ENCODE measurements around the gene CNPY1. TPM values are rescaled to one million over a fixed set of nuclear protein-coding genes. Genes with fewer than 3 reads are reported as not detected.

CNPY1 gene
- total RNA-seq, 2 experiments from 2014 or later = not detected

- H3K36me3 Mint-ChIP-seq (ENCODE audit: low read depth) = no peaks in the 10 kb centered on the region
- ATAC-seq (no peak), DNase-seq (no peak)
- intact Hi-C loops (cut with DNase I, micrococcal nuclease) = no loop called here
- POLR2A ChIA-PET = no interaction called here
- H3K9me3 Mint-ChIP-seq (ENCODE audit: low read depth) = no peaks in the 10 kb centered on the region
- CTCF ChIA-PET = interaction anchor here (1.0 kb wide), 1 partner anchor 87 kb away, joined by 3 read pairs; no protein-coding TSS in a partner anchor
- H3K4me1 Mint-ChIP-seq = no peaks in the 10 kb centered on the region
- H3K27ac Mint-ChIP-seq = no peak overlapping the region
- H3K4me3 Mint-ChIP-seq = no peak overlapping the region
- peaks cover 45% of the 10 kb centered on the region for H3K27me3 Mint-ChIP-seq
These were observed 29.9 kb downstream of the CNPY1 start for GRCh38 chr7:155516466-155516865.

DNA sequence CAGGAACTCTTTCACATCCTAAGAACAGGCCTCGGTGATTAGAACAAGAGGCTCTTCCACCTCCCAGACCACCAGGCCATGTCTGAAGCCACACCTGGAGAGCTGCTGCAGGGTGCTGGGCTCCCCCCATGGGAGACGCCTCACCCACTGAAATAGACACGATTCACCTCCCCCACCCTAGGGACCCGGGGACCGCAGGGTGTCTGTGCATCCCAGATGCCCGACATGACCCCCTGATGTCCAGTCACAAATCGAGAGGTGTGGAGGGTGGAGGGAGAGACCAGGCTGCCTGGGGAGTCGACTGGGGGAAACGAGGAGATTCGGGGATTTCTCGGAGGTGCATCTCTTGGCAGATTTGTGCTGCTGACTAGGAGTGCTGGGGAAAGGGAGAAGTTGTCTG is 31.0 kb downstream of the CNPY1 start:
- ChIA-PET CTCF (no interaction called here), POLR2A (no interaction called here)
- Mint-ChIP-seq H3K36me3 (ENCODE audit: low read depth) (no peaks in the 10 kb centered on the region), H3K27me3 (peaks cover 52% of the 10 kb centered on the region), H3K27ac (no peak overlapping the region), H3K4me3 (no peak overlapping the region), H3K9me3 (ENCODE audit: low read depth) (no peaks in the 10 kb centered on the region), H3K4me1 (peaks cover 1% of the 10 kb centered on the region)
- intact Hi-C loops (cut with DNase I, micrococcal nuclease) = no loop called here
- DNase-seq = no peak
- ATAC-seq = no peak

DNA sequence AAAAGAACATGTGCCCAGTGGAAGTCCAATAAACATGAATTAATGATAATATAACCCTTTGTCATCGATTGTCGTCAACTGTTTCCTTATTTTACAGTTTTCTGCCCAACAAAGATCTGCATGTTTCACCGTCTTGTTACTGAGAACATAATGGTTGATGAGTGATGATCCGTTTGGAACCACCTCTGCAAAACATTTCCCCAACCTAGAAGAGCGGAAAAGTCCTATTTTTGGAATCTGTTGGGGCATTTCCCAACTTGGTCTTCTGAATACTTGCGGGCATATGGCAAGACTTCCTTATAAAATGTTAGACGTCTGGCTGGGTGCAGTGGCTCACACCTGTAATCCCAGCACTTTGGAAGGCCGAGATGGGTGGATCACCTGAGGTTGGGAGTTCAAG is 32.1 kb downstream of the CNPY1 start:
- H3K4me3 Mint-ChIP-seq = no peak overlapping the region
- CTCF ChIA-PET = interaction anchor here (1.6 kb wide), 1 partner anchor 134 kb away, joined by 5 read pairs; no protein-coding TSS in a partner anchor
- peaks cover 7% of the 10 kb centered on the region for H3K4me1 Mint-ChIP-seq
- no peaks in the 10 kb centered on the region for H3K9me3 Mint-ChIP-seq (ENCODE audit: low read depth)
- POLR2A ChIA-PET = no interaction called here
- intact Hi-C loops (cut with DNase I, micrococcal nuclease) = loop anchor here (5.0 kb wide), 2 partner anchors 1488 to 1493 kb away; no protein-coding TSS in a partner anchor
- no peak overlapping the region for H3K27ac Mint-ChIP-seq
- peaks cover under 1% of the 10 kb centered on the region for H3K36me3 Mint-ChIP-seq (ENCODE audit: low read depth)
- ATAC-seq (no peak), DNase-seq (no peak)
- peaks cover 55% of the 10 kb centered on the region for H3K27me3 Mint-ChIP-seq

DNA sequence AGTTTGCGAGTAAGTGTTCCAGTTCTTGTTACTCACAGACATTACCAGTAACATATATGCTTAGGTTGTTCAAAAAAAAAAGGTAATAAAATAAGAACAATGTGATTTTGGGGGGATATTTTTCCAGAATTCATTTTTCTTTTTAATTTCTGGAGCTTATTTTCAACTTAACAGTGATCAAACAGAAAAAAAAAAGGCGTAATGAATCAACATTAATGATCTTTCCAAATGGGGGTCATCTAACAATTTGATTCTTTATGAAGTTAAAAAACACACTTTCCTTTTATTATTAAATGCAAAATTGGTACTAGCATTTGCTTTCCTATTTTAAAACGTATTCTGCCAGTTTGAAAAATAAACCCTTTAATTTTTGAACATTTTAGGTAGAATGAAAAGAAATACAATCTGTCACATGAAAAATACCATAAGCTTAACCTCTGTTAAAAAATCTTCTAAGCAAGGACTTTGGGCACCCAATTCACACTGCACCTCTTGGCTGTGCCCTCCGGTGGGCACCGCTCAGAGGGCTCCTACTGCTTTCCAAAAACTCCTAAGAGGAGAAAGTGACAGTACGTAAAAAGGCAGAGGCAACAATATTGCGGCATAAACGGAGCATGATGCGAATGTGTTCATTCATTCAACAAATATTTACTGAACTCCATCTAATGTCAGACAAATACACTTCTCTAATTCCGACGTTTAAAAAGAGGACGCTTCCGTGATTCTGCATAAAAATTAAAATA is 32.6 kb downstream of the CNPY1 start:
- POLR2A ChIA-PET = no interaction called here
- H3K36me3 Mint-ChIP-seq (ENCODE audit: low read depth) = peaks cover 1% of the 10 kb centered on the region
- H3K4me1 Mint-ChIP-seq = peaks cover 12% of the 10 kb centered on the region
- H3K9me3 Mint-ChIP-seq (ENCODE audit: low read depth) = no peaks in the 10 kb centered on the region
- no peak for DNase-seq
- no peak overlapping the region for H3K27ac Mint-ChIP-seq
- peaks cover 60% of the 10 kb centered on the region for H3K27me3 Mint-ChIP-seq
- ATAC-seq = no peak
- CTCF ChIA-PET = interaction anchor here (1.4 to 1.6 kb wide), 2 partner anchors 20 to 133 kb away, joined by 5 read pairs; no protein-coding TSS in a partner anchor
- intact Hi-C loops (cut with DNase I, micrococcal nuclease) = loop anchor here (2.0 to 5.0 kb wide), 3 partner anchors 17 to 1494 kb away; no protein-coding TSS in a partner anchor
- H3K4me3 Mint-ChIP-seq = no peak overlapping the region

GRCh38 chr7:155512246-155512887 is 34.0 kb downstream of the CNPY1 start:
- ChIA-PET POLR2A (no interaction called here), CTCF (interaction anchor here (0.7 to 1.6 kb wide), 3 partner anchors 21 to 1069 kb away, joined by 3 to 5 read pairs (median 5); no protein-coding TSS in a partner anchor)
- H3K4me1 Mint-ChIP-seq = peaks cover 19% of the 10 kb centered on the region
- DNase-seq (no peak), ATAC-seq (no peak)
- no peaks in the 10 kb centered on the region for H3K9me3 Mint-ChIP-seq (ENCODE audit: low read depth)
- peaks cover 62% of the 10 kb centered on the region for H3K27me3 Mint-ChIP-seq
- intact Hi-C loops (cut with DNase I, micrococcal nuclease) = loop anchor here (2.0 to 5.0 kb wide), 3 partner anchors 18 to 1495 kb away; no protein-coding TSS in a partner anchor
- no peak overlapping the region for H3K4me3 Mint-ChIP-seq
- no peak overlapping the region for H3K27ac Mint-ChIP-seq
- H3K36me3 Mint-ChIP-seq (ENCODE audit: low read depth) = peaks cover 1% of the 10 kb centered on the region

DNA sequence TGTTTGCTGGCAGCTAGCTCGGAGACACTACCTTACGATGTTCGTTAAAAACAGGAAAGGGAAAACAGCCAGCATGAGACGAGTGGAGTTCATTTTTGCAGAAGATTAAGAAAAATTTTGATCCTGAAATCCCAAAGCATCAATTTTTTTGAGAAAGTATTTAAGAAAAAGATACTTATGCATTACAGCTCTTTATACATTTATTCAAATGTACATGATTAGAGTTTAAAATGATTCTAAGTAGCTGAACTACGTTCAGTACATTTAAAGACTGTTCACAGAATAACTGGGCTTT is 34.7 kb downstream of the CNPY1 start:
- ChIA-PET CTCF (no interaction called here), POLR2A (interaction anchor here (0.7 kb wide), 1 partner anchor 38 kb away, joined by 3 read pairs; no protein-coding TSS in a partner anchor)
- Mint-ChIP-seq H3K27me3 (peaks cover 70% of the 10 kb centered on the region), H3K4me1 (peaks cover 22% of the 10 kb centered on the region), H3K27ac (no peak overlapping the region), H3K9me3 (ENCODE audit: low read depth) (no peaks in the 10 kb centered on the region), H3K4me3 (no peak overlapping the region), H3K36me3 (ENCODE audit: low read depth) (peaks cover 1% of the 10 kb centered on the region)
- DNase-seq (no peak), ATAC-seq (no peak)
- intact Hi-C loops (cut with DNase I, micrococcal nuclease) = loop anchor here (2.0 to 5.0 kb wide), 4 partner anchors 21 to 1496 kb away; partner anchors contain the start of gene EN2 (in 1 of the 2)

- Mint-ChIP-seq H3K4me1 (peaks cover 24% of the 10 kb centered on the region), H3K27me3 (peaks cover 72% of the 10 kb centered on the region), H3K36me3 (ENCODE audit: low read depth) (peaks cover 1% of the 10 kb centered on the region), H3K9me3 (ENCODE audit: low read depth) (no peaks in the 10 kb centered on the region), H3K4me3 (no peak overlapping the region), H3K27ac (no peak overlapping the region)
- no peak for ATAC-seq
- CTCF ChIA-PET = no interaction called here
- no peak for DNase-seq
- intact Hi-C loops (cut with DNase I, micrococcal nuclease) = loop anchor here (2.0 to 5.0 kb wide), 4 partner anchors 22 to 1496 kb away; partner anchors contain the start of gene EN2 (in 1 of the 2)
- POLR2A ChIA-PET = interaction anchor here (0.7 kb wide), 1 partner anchor 37 kb away, joined by 3 read pairs; no protein-coding TSS in a partner anchor
These were observed 35.2 kb downstream of the CNPY1 start for GRCh38 chr7:155510975-155511701.

- Mint-ChIP-seq H3K4me1 (peaks cover 24% of the 10 kb centered on the region), H3K27ac (no peak overlapping the region), H3K9me3 (ENCODE audit: low read depth) (no peaks in the 10 kb centered on the region), H3K4me3 (peak overlapping the region; percentile 59), H3K36me3 (ENCODE audit: low read depth) (peaks cover 1% of the 10 kb centered on the region), H3K27me3 (peaks cover 73% of the 10 kb centered on the region)
- DNase-seq (peak; percentile 27), ATAC-seq (no peak)
- CTCF ChIA-PET = interaction anchor here (1.4 kb wide), 1 partner anchor 25 kb away, joined by 3 read pairs; no protein-coding TSS in a partner anchor
- POLR2A ChIA-PET = no interaction called here
- intact Hi-C loops (cut with DNase I, micrococcal nuclease) = loop anchor here (1.0 to 5.0 kb wide), 9 partner anchors 23 to 1497 kb away; partner anchors contain the start of gene EN2 (in 1 of the 2)
These were observed 36.4 kb downstream of the CNPY1 start for GRCh38 chr7:155509725-155510551.

- H3K27ac Mint-ChIP-seq = no peak overlapping the region
- peaks cover 74% of the 10 kb centered on the region for H3K27me3 Mint-ChIP-seq
- CTCF ChIA-PET = interaction anchor here (1.4 kb wide), 1 partner anchor 26 kb away, joined by 3 read pairs; no protein-coding TSS in a partner anchor
- H3K9me3 Mint-ChIP-seq (ENCODE audit: low read depth) = no peaks in the 10 kb centered on the region
- DNase-seq (no peak), ATAC-seq (peak; percentile 23)
- H3K36me3 Mint-ChIP-seq (ENCODE audit: low read depth) = peaks cover 1% of the 10 kb centered on the region
- H3K4me1 Mint-ChIP-seq = peaks cover 24% of the 10 kb centered on the region
- intact Hi-C loops (cut with DNase I, micrococcal nuclease) = loop anchor here (1.0 to 5.0 kb wide), 5 partner anchors 43 to 298 kb away; no protein-coding TSS in a partner anchor
- POLR2A ChIA-PET = no interaction called here
- H3K4me3 Mint-ChIP-seq = peak overlapping the region; percentile 32
These were observed 37.0 kb downstream of the CNPY1 start for GRCh38 chr7:155509359-155509724.

- H3K27me3 Mint-ChIP-seq = peaks cover 76% of the 10 kb centered on the region
- H3K9me3 Mint-ChIP-seq (ENCODE audit: low read depth) = no peaks in the 10 kb centered on the region
- CTCF ChIA-PET = interaction anchor here (1.4 kb wide), 1 partner anchor 27 kb away, joined by 3 read pairs; no protein-coding TSS in a partner anchor
- peaks cover 24% of the 10 kb centered on the region for H3K4me1 Mint-ChIP-seq
- POLR2A ChIA-PET = no interaction called here
- intact Hi-C loops (cut with DNase I, micrococcal nuclease) = loop anchor here (1.0 to 5.0 kb wide), 7 partner anchors 42 to 299 kb away; no protein-coding TSS in a partner anchor
- ATAC-seq (no peak), DNase-seq (no peak)
- peaks cover 1% of the 10 kb centered on the region for H3K36me3 Mint-ChIP-seq (ENCODE audit: low read depth)
- H3K4me3 Mint-ChIP-seq = peak overlapping the region; percentile 32
- H3K27ac Mint-ChIP-seq = no peak overlapping the region
These were observed 37.7 kb downstream of the CNPY1 start for GRCh38 chr7:155508376-155509358.
